Inflammatory macrophage treated with lipopolysaccharide for 1 hour (primary cell): ENCODE data around the gene CRISPLD2.

Experiments used
- DNase-seq, 2 donors: peaks; one replicate each; pipeline ENCODE4 v3.0.0-alpha.2; 2020 to 2022

CRISPLD2 gene

GRCh38 chr16:84803146-84803545, 16.6 kb upstream of the CRISPLD2 start:
- no peak for DNase-seq

- DNase-seq: no peak
Observed at GRCh38 chr16:84804326-84804725, 15.5 kb upstream of the CRISPLD2 start.

GRCh38 chr16:84806256-84806889, 13.4 kb upstream of the CRISPLD2 start:
- DNase-seq: peak; percentile 63 to 76

DNA sequence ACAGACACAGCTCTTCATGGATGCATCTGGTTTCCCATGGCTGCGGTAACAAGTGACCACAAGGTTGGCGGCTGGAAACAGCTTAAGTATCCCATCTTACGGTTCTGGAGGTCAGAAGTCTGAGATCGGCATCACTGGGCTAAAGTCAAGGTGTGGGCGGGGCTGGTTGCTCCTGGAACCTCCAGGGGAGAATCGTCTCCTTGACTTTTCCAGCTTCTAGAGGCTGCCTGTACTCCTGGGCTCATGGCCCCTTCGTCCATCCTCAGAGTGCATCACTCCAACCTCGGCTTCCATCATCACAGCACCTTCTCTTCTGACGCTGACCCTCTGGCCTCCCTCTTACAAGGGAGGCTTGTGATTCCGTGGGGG, 12.9 kb upstream of the CRISPLD2 start:
- no peak for DNase-seq

GRCh38 chr16:84807776-84808175, 12.0 kb upstream of the CRISPLD2 start:
- DNase-seq: no peak

DNA sequence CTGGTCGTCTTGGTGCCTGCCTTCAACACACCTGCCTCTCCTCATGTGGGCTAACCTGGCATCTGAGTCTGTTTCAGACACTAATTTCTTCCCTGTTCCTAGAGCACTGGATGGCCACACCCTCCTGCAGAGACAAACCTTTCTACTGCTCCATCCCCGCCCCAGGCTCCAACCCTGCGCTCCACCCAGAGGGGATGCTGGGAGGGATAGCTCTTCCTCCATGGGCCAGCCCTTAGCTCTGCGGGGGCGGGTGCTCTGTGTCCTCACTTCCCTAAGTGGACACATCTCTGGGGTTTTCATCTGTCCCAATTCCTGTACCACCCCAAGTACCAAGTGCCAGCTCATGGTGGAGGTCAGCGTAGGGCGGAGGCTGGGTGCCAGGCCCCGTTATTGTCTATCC, 11.0 kb upstream of the CRISPLD2 start:
- DNase-seq: peak in 1 of 2 donors; percentile 89

DNA sequence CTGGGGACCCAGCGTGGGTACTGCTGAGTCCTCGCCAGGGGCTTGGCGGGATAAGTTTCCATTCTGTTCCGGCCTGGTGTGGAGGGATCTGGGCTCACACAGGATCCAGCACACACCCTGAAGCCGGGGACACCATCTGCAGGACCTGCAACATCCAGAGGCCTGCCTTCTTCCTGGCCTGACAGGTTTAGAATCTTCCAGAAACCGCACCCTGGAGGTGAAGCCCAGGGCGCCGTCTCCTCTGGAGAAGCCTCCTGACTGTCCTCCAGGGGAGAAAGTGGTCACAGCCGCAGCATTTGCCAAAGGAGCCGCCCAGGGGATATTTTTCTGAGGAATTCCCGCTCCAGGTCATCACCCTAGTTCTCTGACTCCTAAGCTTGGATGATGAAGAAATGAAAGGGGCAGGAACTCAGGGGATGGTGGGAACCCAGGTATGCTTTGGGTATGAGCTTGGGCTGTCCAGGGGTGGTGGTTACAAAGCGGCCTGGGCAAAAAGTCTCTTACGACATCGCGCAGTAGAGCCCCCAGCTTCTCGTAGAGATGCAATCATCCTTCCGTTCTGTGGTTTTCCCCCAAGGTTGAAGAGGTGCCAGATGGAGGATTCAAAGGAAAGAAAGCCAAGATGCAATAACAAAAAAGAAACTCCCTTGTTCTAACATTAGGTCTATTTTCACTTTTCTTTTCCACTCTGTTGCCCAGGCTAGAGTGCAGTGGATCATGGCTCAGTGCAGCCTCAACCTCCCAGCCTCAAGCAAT, 9.1 kb upstream of the CRISPLD2 start:
- peak; percentile 52 for DNase-seq

GRCh38 chr16:84811529-84811928, 8.3 kb upstream of the CRISPLD2 start:
- DNase-seq: no peak

- DNase-seq: no peak
Observed at GRCh38 chr16:84813141-84813934, 6.4 kb upstream of the CRISPLD2 start.

- no peak for DNase-seq
Observed at GRCh38 chr16:84815462-84815861, 4.3 kb upstream of the CRISPLD2 start.

- DNase-seq: no peak
Observed at GRCh38 chr16:84816023-84816422, 3.8 kb upstream of the CRISPLD2 start.

GRCh38 chr16:84816485-84816884, 3.3 kb upstream of the CRISPLD2 start:
- DNase-seq: no peak

DNA sequence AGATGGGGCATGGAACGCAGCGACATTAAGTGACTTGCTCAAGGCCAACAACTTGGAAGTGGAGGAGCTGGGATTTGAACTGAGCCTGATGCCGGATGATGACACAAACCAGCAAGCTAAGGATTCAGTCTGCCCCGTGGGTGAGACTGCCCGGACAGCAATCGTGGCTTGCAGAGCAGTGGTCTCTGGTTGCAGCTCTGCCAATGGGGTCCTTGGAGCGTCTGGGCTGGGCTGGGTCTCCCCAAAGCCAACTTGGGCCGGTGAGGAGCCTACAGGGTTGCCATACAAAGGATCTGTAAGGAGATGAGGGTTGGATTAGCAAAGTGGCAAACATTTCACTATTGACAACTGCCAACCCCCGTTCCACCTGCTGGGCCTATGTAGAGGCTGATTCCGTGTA, 2.6 kb upstream of the CRISPLD2 start:
- no peak for DNase-seq

- no peak for DNase-seq
Observed at GRCh38 chr16:84817613-84818012, 2.2 kb upstream of the CRISPLD2 start.

DNA sequence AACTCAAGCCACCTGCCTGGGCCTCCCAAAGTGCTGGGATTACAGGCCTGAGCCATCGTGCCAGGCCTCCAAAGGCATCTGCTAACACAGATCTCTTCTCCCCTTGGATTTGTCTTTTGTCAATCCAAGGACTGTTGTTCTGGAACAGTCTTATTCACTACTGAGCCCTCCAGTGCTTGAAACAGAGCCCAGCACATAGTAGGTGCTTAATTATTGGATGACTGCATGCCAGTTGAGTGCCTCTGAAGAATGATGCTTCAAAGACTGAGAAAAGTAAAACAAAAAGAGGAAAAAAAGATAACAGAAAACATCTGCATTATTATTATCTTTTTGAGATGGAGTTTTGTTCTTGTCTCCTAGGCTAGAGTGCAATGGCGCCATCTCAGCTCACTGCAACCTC, 1.7 kb upstream of the CRISPLD2 start:
- DNase-seq: no peak

DNA sequence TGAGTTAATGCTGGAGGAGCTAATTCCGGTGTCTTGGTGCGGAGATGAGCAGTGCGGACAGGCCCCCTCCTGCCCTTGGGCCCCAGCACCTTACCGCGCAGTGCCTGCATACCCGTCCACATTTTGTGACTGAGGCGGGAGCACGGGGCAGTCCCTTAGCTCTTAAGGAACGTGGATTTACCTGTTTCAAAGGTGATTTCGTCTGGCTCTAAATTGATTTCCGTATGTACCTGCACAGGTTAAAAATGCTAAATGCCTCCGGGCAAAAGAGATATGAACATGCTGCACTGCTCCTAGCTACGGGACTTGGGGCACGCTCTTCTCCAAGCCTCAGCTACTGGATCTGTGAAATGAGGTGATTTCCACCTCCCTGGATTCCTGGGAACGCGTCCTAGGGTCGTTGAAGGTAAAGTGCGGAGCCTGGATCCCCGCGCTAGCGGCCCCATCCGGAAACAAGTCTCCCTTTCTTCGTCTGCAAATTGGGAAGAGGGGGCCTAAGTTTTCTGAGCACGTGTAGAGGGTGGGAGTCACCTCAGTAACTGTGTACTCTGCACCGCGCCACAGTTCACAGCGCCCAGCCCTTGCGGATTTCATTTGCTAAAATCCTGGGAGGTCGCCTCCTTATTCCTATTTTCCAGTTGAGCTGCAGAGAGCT, 669 bp upstream of the CRISPLD2 start:
- no peak for DNase-seq

DNA sequence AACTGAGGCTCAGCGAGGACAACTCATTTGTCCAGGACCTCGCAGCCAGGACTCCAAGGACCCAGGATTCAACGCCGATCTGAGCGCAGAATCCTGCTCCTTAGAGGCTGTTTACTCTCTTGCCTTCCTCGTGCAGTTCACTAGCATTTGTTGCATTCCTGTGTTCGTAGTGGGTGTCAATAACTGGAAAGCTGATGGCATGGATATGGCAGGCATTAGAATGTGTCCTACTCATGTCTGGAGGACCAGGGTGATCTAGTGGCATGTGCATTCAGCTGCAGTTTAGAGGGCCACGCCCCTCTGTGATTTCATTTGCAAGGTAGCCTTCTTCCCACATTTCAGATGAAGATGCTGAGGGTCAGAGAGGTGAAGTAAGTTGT, 510 bp downstream of the CRISPLD2 start:
- no peak for DNase-seq

DNA sequence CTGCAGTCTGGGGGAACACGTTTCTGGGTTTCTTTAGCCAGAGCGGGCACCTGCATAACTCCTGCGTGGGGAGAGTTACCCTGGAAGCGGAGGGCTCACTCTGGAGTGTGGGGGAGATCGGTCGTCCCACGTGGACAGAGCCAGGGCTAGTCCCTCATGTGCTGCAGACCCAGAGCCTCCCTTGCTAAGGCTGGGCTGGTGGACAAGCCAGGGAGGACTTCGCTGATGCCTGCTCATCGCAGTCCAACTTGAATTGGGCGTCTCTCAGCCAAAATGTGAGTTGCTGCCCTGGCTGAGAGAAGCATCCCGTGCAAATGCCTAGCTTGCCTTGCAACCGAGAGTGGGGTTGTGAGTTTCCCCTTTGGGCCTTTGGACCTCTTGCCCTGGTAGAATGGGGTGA, 986 bp downstream of the CRISPLD2 start:
- DNase-seq: no peak

DNA sequence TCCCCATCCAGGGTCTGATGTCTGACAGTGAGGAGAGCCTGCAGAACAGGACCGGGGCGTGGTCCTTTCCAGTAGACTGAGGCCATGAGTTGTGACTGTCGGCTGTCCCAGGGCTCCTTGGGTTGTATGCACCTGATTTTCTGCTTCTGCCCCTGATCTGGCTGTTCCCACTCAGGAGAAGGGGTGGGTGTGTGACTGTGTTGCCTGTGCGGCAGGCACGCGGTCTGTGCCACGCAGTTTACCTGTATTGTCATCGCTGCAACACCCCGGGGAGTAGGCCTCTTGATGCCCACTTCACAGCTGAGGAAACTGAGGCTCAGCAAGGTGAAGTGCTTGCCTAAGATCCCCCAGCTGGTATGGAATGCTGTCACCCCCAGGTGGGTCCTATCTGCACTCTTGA, 1.4 kb downstream of the CRISPLD2 start:
- DNase-seq: no peak

DNA sequence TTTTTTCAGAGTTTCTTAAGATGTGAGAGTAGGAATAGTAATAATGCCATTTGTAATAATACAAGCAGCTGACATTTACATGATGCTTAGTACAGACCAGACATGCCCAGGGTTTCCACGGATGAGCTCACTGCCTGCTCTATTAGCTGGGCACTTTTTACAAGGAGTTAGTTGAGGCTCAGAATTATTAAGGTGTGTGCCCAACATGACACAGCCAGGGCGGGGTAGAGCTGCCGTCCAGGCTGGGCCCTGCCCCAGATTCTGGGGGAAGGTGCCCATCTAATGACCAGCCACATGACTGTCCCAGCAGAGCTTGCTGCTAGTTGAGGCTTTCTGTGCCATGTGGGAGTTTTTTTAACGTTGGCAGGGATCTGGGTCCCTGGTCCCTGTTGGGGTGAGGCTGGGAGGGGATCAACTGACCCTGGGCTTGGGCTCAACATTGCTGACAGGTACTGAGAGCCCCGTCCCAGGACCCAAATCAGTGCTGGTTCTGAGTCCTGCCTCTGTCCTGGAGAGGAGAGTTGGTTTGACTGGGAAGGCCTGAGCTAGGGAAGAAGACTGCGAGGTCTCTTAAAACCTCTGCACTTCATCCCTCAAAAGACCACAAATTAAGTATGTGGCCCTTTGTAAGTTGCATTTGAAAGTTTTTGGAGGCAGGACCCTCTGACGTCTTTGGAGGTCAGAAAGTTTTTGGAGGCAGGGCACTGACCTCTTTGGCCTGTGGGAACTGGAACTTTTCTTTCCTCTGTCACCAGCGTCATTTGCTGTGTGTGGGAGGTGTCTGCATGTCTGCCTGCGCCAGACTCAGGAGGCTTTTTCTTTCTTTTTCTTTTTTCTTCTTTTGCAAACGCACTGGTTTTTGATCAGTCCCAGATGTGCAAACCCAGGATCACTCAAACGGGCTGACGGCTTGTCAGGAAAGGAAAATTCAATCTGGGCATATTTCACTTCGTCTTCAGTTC, 2.2 kb downstream of the CRISPLD2 start:
- peak; percentile 36 to 47 for DNase-seq

- DNase-seq: no peak
Observed at GRCh38 chr16:84822990-84823389, 3.2 kb downstream of the CRISPLD2 start.

GRCh38 chr16:84823484-84823883, 3.7 kb downstream of the CRISPLD2 start:
- no peak for DNase-seq
